Panc1 (cell line): ENCODE results near the gene CNKSR3. TPM values are rescaled to one million over a fixed set of nuclear protein-coding genes. Genes with fewer than 3 reads are reported as not detected.

Experiments used
- ATAC-seq: fragments of 200-7000 bp; cut with Tn5 transposase; 2 replicates; pipeline ENCODE4 v1.9.1; 2020; ENCODE audit warnings: mild to moderate bottlenecking, moderate library complexity
- BruUV-seq: library from RNA; stranded (reverse); fragments of 400-500 nt; replicated peaks from 2 replicates; lab custom pipeline; 2021; lab: Mats Ljungman, UMichigan
- CTCF ChIA-PET: fragments of 300-600 bp; sonication (Branson Sonifier 250); formaldehyde crosslinking; loops from one replicate; lab custom pipeline; 2022; ENCODE audit warnings: antibody characterized with exemption; lab: Charles Lee
- POLR2A ChIA-PET: fragments of 300-600 bp; sonication (Branson Sonifier 250); formaldehyde crosslinking; loops from one replicate; lab custom pipeline; 2022; ENCODE audit warnings: antibody characterized with exemption; lab: Charles Lee
- DNase-seq: peaks from one replicate; pipeline ENCODE4 v3.0.0-alpha.2; 2010; ENCODE audit warnings: low read depth, low spot score
- H3K27ac ChIP-seq: 2 replicates; pipeline ENCODE4 v1.5.1; 2011; ENCODE audit warnings: mild to moderate bottlenecking, low read length, inconsistent platforms
- H3K27me3 ChIP-seq: fragments of 200-500 bp; sonication (Bioruptor generic); 2 replicates; pipeline ENCODE4 v1.6.0; 2014; ENCODE audit warnings: low read length, inconsistent platforms; ENCODE audit not compliant: control insufficient read depth, insufficient read depth
- H3K36me3 ChIP-seq: fragments of 200-500 bp; sonication (Bioruptor generic); 2 replicates; pipeline ENCODE4 v1.5.1; 2014; ENCODE audit warnings: inconsistent platforms, mild to moderate bottlenecking, low read length, moderate library complexity; ENCODE audit not compliant: control insufficient read depth, insufficient read depth
- H3K4me1 ChIP-seq: 2 replicates; pipeline ENCODE4 v1.5.1; 2011; ENCODE audit warnings: inconsistent platforms, mild to moderate bottlenecking, low read length, moderate library complexity; ENCODE audit not compliant: control insufficient read depth, insufficient read depth
- H3K4me3 ChIP-seq, 2 experiments: 2 replicates each; pipeline ENCODE4 v1.5.1; 2011 to 2012; ENCODE audit warnings: low read depth in 2 of 2, low read length in 2 of 2, mild to moderate bottlenecking in 2 of 2, inconsistent platforms in 1 of 2, moderate library complexity in 1 of 2
- H3K9me3 ChIP-seq: fragments of 200-500 bp; sonication (Bioruptor generic); 2 replicates; pipeline ENCODE4 v1.5.1; 2014; ENCODE audit warnings: low read depth, mild to moderate bottlenecking, inconsistent platforms, low read length, moderate library complexity; ENCODE audit not compliant: control insufficient read depth, insufficient read depth
- POLR2AphosphoS5 ChIP-seq: IDR thresholded peaks from 2 replicates; pipeline ENCODE4 v1.6.1; 2012; ENCODE audit warnings: mild to moderate bottlenecking, low read depth, low read length, moderate library complexity
- SIN3A ChIP-seq: IDR thresholded peaks from 2 replicates; pipeline ENCODE4 v1.6.1; 2012; ENCODE audit warnings: low read depth, mild to moderate bottlenecking, low read length, moderate library complexity, borderline replicate concordance; ENCODE audit not compliant: insufficient read depth
- TCF7L2 ChIP-seq: IDR thresholded peaks from 2 replicates; pipeline ENCODE4 v1.6.1; 2011; ENCODE audit warnings: mild to moderate bottlenecking, low read depth, low read length, inconsistent platforms
- in situ Hi-C: cut with HindIII; loops from 2 replicates; pipeline ENCODE4 v1.10.0; 2016; ENCODE audit warnings: low sequenced_read_pairs, low pct_unique_long_range_greater_than_20kb
- intact Hi-C: fragments of 100-400 bp; cut with micrococcal nuclease; formaldehyde crosslinking; loops from one replicate; pipeline ENCODE4 v1.10.0; 2022; ENCODE audit not compliant: unreplicated experiment
- total RNA-seq: library from RNA; stranded (reverse); gene quantifications from one replicate; pipeline ENCODE4 v1.2.1, GENCODE V29; 2021; ENCODE audit not compliant: unreplicated experiment
- TF ChIP-seq, protein P1 (sequence below), 2 experiments: IDR thresholded peaks; 2 replicates each; pipeline ENCODE4 v1.6.1; 2011 to 2012; ENCODE audit warnings: low read depth in 2 of 2, control low read depth in 1 of 2, low read length in 1 of 2, mild to moderate bottlenecking in 1 of 2, moderate library complexity in 1 of 2; ENCODE audit not compliant: insufficient read depth in 1 of 2
- TF ChIP-seq, protein P2 (sequence below): fragments of 450-650 bp; IDR thresholded peaks from 2 replicates; pipeline ENCODE4 v1.5.1; 2017; ENCODE audit warnings: mild to moderate bottlenecking

Gene CNKSR3
- total RNA-seq, 1 experiment from 2014 or later: 18.2 TPM

DNA sequence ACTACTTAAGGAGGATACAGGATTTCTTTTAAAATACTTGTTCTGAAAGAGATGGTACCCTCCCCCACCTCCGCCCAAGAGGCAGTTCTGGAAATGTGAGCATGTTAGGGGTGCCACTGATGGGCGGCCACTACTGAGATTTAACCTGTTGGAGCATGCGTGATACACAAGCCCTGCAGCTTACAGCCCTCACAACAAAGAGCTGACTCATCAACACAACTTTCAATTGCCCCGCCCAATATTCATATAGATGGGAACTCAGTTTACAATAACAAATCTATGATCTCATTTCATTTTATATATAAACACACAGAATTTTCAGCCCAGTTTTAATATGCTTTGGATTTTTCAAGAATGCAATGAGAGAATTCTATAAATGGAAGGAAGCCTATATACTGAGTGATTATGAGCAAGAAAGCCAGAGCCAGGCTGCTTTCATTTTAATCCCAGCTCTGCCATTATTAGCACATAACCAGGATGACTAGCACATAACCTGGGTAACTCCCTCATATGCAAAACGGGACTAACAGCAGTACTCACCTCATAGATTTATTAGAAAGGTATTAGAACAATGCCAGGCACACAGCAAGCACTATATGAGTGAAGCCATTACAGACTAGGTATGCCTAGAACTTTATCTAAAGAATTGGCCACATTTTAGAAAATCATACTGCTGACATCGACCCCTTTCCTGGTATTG lies 108.3 kb downstream of the CNKSR3 start:
- POLR2A ChIA-PET: no interaction called here
- no peaks in the 10 kb centered on the region for H3K36me3 ChIP-seq
- ATAC-seq (no peak), DNase-seq (no peak)
- H3K27me3 ChIP-seq: no peaks in the 10 kb centered on the region
- no peak overlapping the region for H3K4me3 ChIP-seq
- peaks cover 2% of the 10 kb centered on the region; the same call in 1 of the 2 replicates for H3K4me1 ChIP-seq
- CTCF ChIA-PET: no interaction called here
- BruUV-seq: no TSS peak
- intact Hi-C loops: no loop called here
- no peaks in the 10 kb centered on the region for H3K9me3 ChIP-seq
- TF ChIP-seq TCF7L2: no peak
- TF ChIP-seq POLR2AphosphoS5: no peak
- TF ChIP-seq, protein P1, sequence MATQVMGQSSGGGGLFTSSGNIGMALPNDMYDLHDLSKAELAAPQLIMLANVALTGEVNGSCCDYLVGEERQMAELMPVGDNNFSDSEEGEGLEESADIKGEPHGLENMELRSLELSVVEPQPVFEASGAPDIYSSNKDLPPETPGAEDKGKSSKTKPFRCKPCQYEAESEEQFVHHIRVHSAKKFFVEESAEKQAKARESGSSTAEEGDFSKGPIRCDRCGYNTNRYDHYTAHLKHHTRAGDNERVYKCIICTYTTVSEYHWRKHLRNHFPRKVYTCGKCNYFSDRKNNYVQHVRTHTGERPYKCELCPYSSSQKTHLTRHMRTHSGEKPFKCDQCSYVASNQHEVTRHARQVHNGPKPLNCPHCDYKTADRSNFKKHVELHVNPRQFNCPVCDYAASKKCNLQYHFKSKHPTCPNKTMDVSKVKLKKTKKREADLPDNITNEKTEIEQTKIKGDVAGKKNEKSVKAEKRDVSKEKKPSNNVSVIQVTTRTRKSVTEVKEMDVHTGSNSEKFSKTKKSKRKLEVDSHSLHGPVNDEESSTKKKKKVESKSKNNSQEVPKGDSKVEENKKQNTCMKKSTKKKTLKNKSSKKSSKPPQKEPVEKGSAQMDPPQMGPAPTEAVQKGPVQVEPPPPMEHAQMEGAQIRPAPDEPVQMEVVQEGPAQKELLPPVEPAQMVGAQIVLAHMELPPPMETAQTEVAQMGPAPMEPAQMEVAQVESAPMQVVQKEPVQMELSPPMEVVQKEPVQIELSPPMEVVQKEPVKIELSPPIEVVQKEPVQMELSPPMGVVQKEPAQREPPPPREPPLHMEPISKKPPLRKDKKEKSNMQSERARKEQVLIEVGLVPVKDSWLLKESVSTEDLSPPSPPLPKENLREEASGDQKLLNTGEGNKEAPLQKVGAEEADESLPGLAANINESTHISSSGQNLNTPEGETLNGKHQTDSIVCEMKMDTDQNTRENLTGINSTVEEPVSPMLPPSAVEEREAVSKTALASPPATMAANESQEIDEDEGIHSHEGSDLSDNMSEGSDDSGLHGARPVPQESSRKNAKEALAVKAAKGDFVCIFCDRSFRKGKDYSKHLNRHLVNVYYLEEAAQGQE (IDR thresholded peaks at IDR 0.05; ENCODE audit: insufficient read depth in 1 of 2, low read depth in 2 of 2, low read length in 1 of 2): no peak
- TF ChIP-seq, protein P2, sequence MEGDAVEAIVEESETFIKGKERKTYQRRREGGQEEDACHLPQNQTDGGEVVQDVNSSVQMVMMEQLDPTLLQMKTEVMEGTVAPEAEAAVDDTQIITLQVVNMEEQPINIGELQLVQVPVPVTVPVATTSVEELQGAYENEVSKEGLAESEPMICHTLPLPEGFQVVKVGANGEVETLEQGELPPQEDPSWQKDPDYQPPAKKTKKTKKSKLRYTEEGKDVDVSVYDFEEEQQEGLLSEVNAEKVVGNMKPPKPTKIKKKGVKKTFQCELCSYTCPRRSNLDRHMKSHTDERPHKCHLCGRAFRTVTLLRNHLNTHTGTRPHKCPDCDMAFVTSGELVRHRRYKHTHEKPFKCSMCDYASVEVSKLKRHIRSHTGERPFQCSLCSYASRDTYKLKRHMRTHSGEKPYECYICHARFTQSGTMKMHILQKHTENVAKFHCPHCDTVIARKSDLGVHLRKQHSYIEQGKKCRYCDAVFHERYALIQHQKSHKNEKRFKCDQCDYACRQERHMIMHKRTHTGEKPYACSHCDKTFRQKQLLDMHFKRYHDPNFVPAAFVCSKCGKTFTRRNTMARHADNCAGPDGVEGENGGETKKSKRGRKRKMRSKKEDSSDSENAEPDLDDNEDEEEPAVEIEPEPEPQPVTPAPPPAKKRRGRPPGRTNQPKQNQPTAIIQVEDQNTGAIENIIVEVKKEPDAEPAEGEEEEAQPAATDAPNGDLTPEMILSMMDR: no peak
- no peak for TF ChIP-seq SIN3A
- H3K27ac ChIP-seq: no peak overlapping the region
- in situ Hi-C loops: no loop called here

DNA sequence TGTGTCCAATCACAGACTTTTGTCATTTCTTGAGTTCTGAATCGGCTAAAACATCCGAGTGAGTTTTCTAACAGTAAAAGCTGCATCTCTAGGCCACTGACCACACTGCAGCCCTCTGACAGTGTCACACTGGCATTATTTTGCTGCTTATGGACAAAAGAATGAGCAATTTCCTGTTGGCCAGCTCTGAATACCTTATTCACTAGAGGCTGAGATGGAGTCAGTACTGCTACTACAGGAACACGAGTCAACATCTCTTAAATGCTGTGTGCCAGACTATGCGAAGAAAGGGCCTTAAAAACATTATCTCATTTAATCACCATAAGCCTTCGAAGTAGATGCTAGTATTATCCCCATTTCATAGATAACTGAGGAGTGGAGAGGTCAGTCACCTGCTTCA lies 111.4 kb downstream of the CNKSR3 start:
- in situ Hi-C loops (no loop called here), intact Hi-C loops (no loop called here)
- Histone ChIP-seq H3K9me3 (no peaks in the 10 kb centered on the region), H3K36me3 (no peaks in the 10 kb centered on the region), H3K27ac (no peak overlapping the region; the same call in 1 of the 2 replicates), H3K27me3 (no peaks in the 10 kb centered on the region), H3K4me1 (no peaks in the 10 kb centered on the region; the same call in 1 of the 2 replicates), H3K4me3 (no peak overlapping the region)
- ChIA-PET CTCF (no interaction called here), POLR2A (no interaction called here)
- no TSS peak for BruUV-seq
- TF ChIP-seq SIN3A: no peak
- TF ChIP-seq, protein P1 (IDR thresholded peaks at IDR 0.05; ENCODE audit: insufficient read depth in 1 of 2, low read depth in 2 of 2, low read length in 1 of 2): no peak
- no peak for TF ChIP-seq TCF7L2
- no peak for TF ChIP-seq POLR2AphosphoS5
- TF ChIP-seq, protein P2: no peak
- DNase-seq (no peak), ATAC-seq (no peak)
